WTC11 (cell line): ENCODE measurements around the gene ATXN1L. TPM values are rescaled to one million over a fixed set of nuclear protein-coding genes. Genes with fewer than 3 reads are reported as not detected.

ENCODE experiments used
- ATAC-seq: fragments of 200-7000 bp; cut with Tn5 transposase; 2 replicates; pipeline ENCODE4 v1.10.0; 2021; ENCODE audit warnings: mild to moderate bottlenecking, moderate library complexity
- CTCF ChIA-PET: fragments of 300-600 bp; sonication (Branson Sonifier 250); formaldehyde crosslinking; loops from one replicate; lab custom pipeline; 2021; ENCODE audit warnings: antibody characterized with exemption; lab: Charles Lee
- POLR2A ChIA-PET: fragments of 350-600 bp; sonication (Branson Sonifier 250); formaldehyde crosslinking; loops from one replicate; lab custom pipeline; 2021; ENCODE audit warnings: antibody characterized with exemption; lab: Charles Lee
- DNase-seq: peaks from one replicate; pipeline ENCODE4 v3.0.0; 2021; ENCODE audit warnings: low spot score
- H3K27ac Mint-ChIP-seq: 2 replicates; pipeline ENCODE4 v1.8.0; 2021; ENCODE audit warnings: mixed read lengths
- H3K27me3 Mint-ChIP-seq: 2 replicates; pipeline ENCODE4 v1.8.0; 2021; ENCODE audit warnings: low read depth, mild to moderate bottlenecking, moderate library complexity, mixed read lengths
- H3K36me3 Mint-ChIP-seq: 2 replicates; pipeline ENCODE4 v1.8.0; 2021; ENCODE audit warnings: mixed read lengths
- H3K4me1 Mint-ChIP-seq: 2 replicates; pipeline ENCODE4 v1.8.0; 2022; ENCODE audit warnings: mixed read lengths
- H3K4me3 Mint-ChIP-seq: 2 replicates; pipeline ENCODE4 v1.8.0; 2021; ENCODE audit warnings: mild to moderate bottlenecking, moderate library complexity, mixed read lengths
- H3K9me3 Mint-ChIP-seq: 2 replicates; pipeline ENCODE4 v1.8.0; 2021; ENCODE audit warnings: mixed read lengths
- CDX4 ChIP-seq: fragments of 250-450 bp; sonication (Bioruptor Pico); IDR thresholded peaks from 2 replicates; pipeline ENCODE4 v1.9.0; 2021; ENCODE audit warnings: moderate library complexity, mild to moderate bottlenecking, inconsistent platforms, borderline replicate concordance
- CREB1 ChIP-seq: sonication (generic); formaldehyde crosslinking; IDR thresholded peaks from 2 replicates; pipeline ENCODE4 v1.8.0; 2023; ENCODE audit warnings: mild to moderate bottlenecking, missing genetic modification reagents
- EMX1 ChIP-seq: fragments of 250-450 bp; sonication (Bioruptor Pico); IDR thresholded peaks from 2 replicates; pipeline ENCODE4 v1.8.0; 2021; ENCODE audit warnings: mild to moderate bottlenecking
- FOXP1 ChIP-seq: sonication (generic); formaldehyde crosslinking; IDR thresholded peaks from 2 replicates; pipeline ENCODE4 v1.8.0; 2022; ENCODE audit warnings: missing genetic modification reagents, mild to moderate bottlenecking, moderate library complexity, borderline replicate concordance
- IRF2 ChIP-seq: sonication (generic); formaldehyde crosslinking; IDR thresholded peaks from 2 replicates; pipeline ENCODE4 v1.8.0; 2022; ENCODE audit warnings: low read depth, missing genetic modification reagents, borderline replicate concordance
- JAZF1 ChIP-seq: fragments of 250-450 bp; sonication (Bioruptor Pico); IDR thresholded peaks from 2 replicates; pipeline ENCODE4 v1.9.0; 2021; ENCODE audit warnings: moderate library complexity, mild to moderate bottlenecking, inconsistent platforms
- NFATC4 ChIP-seq: fragments of 250-450 bp; sonication (Bioruptor Pico); IDR thresholded peaks from 2 replicates; pipeline ENCODE4 v1.9.0; 2021; ENCODE audit warnings: mild to moderate bottlenecking
- NFYB ChIP-seq: sonication (generic); formaldehyde crosslinking; conservative IDR thresholded peaks from 2 replicates; pipeline ENCODE4 v1.8.0; 2022; ENCODE audit warnings: low read depth, missing genetic modification reagents
- RELA ChIP-seq: sonication (generic); formaldehyde crosslinking; IDR thresholded peaks from 2 replicates; pipeline ENCODE4 v1.8.1; 2022; ENCODE audit warnings: missing genetic modification reagents, mild to moderate bottlenecking, borderline replicate concordance
- RORB ChIP-seq: fragments of 250-450 bp; sonication (Bioruptor Pico); IDR thresholded peaks from 2 replicates; pipeline ENCODE4 v1.9.0; 2021; ENCODE audit warnings: mild to moderate bottlenecking
- SMAD3 ChIP-seq: sonication (generic); formaldehyde crosslinking; IDR thresholded peaks from 2 replicates; pipeline ENCODE4 v1.8.0; 2022; ENCODE audit warnings: missing genetic modification reagents, mild to moderate bottlenecking, borderline replicate concordance
- SOX15 ChIP-seq: fragments of 250-450 bp; sonication (Bioruptor Pico); IDR thresholded peaks from 2 replicates; pipeline ENCODE4 v1.9.0; 2021; ENCODE audit warnings: mild to moderate bottlenecking
- ZNF121 ChIP-seq: sonication (generic); formaldehyde crosslinking; IDR thresholded peaks from 2 replicates; pipeline ENCODE4 v1.8.0; 2023; ENCODE audit warnings: missing genetic modification reagents
- ZNF232 ChIP-seq: sonication (generic); formaldehyde crosslinking; IDR thresholded peaks from 2 replicates; pipeline ENCODE4 v1.8.0; 2022; ENCODE audit warnings: mild to moderate bottlenecking, missing genetic modification reagents
- ZNF396 ChIP-seq: fragments of 250-450 bp; sonication (Bioruptor Pico); IDR thresholded peaks from 2 replicates; pipeline ENCODE4 v1.8.0; 2021; ENCODE audit warnings: mild to moderate bottlenecking, moderate library complexity, borderline replicate concordance
- ZNF423 ChIP-seq: fragments of 250-450 bp; sonication (Bioruptor Pico); IDR thresholded peaks from 2 replicates; pipeline ENCODE4 v2.1.2; 2022; ENCODE audit warnings: mild to moderate bottlenecking, moderate library complexity
- ZSCAN18 ChIP-seq: fragments of 250-450 bp; sonication (Bioruptor Pico); IDR thresholded peaks from 2 replicates; pipeline ENCODE4 v2.1.2; 2022; ENCODE audit warnings: mild to moderate bottlenecking, moderate library complexity
- total RNA-seq: library from RNA; stranded (reverse); gene quantifications from 3 replicates; pipeline ENCODE4 v1.2.3, GENCODE V29; 2021
- TF ChIP-seq, protein P1 (sequence below): sonication (generic); formaldehyde crosslinking; IDR thresholded peaks from 2 replicates; pipeline ENCODE4 v1.8.0; 2022; ENCODE audit warnings: mild to moderate bottlenecking, missing genetic modification reagents
- TF ChIP-seq, protein P2 (sequence below): sonication (generic); formaldehyde crosslinking; conservative IDR thresholded peaks from 2 replicates; pipeline ENCODE4 v1.8.1; 2022; ENCODE audit warnings: mild to moderate bottlenecking, missing genetic modification reagents
- TF ChIP-seq, protein P3 (sequence below): fragments of 250-450 bp; sonication (Bioruptor Pico); conservative IDR thresholded peaks from 2 replicates; pipeline ENCODE4 v1.9.0; 2021; ENCODE audit warnings: mild to moderate bottlenecking
- TF ChIP-seq, protein P4 (sequence below): sonication (generic); formaldehyde crosslinking; IDR thresholded peaks from 2 replicates; pipeline ENCODE4 v1.8.1; 2022; ENCODE audit warnings: low read depth, mild to moderate bottlenecking, moderate library complexity, missing genetic modification reagents, borderline replicate concordance

Gene ATXN1L
- total RNA-seq, 1 experiment from 2014 or later: 23.2 TPM

- Mint-ChIP-seq H3K4me3 (no peak overlapping the region), H3K4me1 (peaks cover 8% of the 10 kb centered on the region), H3K27ac (no peak overlapping the region), H3K9me3 (no peaks in the 10 kb centered on the region), H3K27me3 (no peaks in the 10 kb centered on the region), H3K36me3 (peaks cover 27% of the 10 kb centered on the region)
- ATAC-seq (no peak), DNase-seq (no peak)
- ChIA-PET POLR2A (interaction anchor here (0.5 to 0.6 kb wide), 2 partner anchors 56 to 57 kb away, joined by 3 read pairs; no protein-coding TSS in a partner anchor), CTCF (no interaction called here)
- no peak for TF ChIP-seq RELA (CRISPR knock-in tag)
Observed at GRCh38 chr16:71851746-71852145, 6.0 kb downstream of the ATXN1L start.

GRCh38 chr16:71852158-71852557 is 6.4 kb downstream of the ATXN1L start:
- H3K27ac Mint-ChIP-seq: no peak overlapping the region
- CTCF ChIA-PET: no interaction called here
- no peak for TF ChIP-seq ZNF121 (CRISPR knock-in tag)
- TF ChIP-seq, protein P1, sequence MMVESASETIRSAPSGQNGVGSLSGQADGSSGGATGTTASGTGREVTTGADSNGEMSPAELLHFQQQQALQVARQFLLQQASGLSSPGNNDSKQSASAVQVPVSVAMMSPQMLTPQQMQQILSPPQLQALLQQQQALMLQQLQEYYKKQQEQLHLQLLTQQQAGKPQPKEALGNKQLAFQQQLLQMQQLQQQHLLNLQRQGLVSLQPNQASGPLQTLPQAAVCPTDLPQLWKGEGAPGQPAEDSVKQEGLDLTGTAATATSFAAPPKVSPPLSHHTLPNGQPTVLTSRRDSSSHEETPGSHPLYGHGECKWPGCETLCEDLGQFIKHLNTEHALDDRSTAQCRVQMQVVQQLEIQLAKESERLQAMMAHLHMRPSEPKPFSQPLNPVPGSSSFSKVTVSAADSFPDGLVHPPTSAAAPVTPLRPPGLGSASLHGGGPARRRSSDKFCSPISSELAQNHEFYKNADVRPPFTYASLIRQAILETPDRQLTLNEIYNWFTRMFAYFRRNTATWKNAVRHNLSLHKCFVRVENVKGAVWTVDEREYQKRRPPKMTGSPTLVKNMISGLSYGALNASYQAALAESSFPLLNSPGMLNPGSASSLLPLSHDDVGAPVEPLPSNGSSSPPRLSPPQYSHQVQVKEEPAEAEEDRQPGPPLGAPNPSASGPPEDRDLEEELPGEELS (CRISPR knock-in tag): no peak
- no peak for TF ChIP-seq IRF2 (CRISPR knock-in tag)
- TF ChIP-seq RORB (CRISPR knock-in tag): no peak
- no peak for TF ChIP-seq EMX1 (CRISPR knock-in tag)
- TF ChIP-seq FOXP1 (CRISPR knock-in tag): no peak
- TF ChIP-seq, protein P2, sequence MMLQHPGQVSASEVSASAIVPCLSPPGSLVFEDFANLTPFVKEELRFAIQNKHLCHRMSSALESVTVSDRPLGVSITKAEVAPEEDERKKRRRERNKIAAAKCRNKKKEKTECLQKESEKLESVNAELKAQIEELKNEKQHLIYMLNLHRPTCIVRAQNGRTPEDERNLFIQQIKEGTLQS (CRISPR knock-in tag): no peak
- TF ChIP-seq ZNF396 (CRISPR knock-in tag): no peak
- no peak for TF ChIP-seq CDX4 (CRISPR knock-in tag)
- TF ChIP-seq, all 79 proteins: peak for 0
- no peak overlapping the region for H3K4me3 Mint-ChIP-seq
- peaks cover 4% of the 10 kb centered on the region for H3K4me1 Mint-ChIP-seq
- peaks cover 27% of the 10 kb centered on the region for H3K36me3 Mint-ChIP-seq
- POLR2A ChIA-PET: interaction anchor here (0.5 to 0.6 kb wide), 2 partner anchors 56 to 57 kb away, joined by 3 read pairs; no protein-coding TSS in a partner anchor
- no peaks in the 10 kb centered on the region for H3K27me3 Mint-ChIP-seq
- DNase-seq: no peak
- no peak for ATAC-seq
- no peaks in the 10 kb centered on the region for H3K9me3 Mint-ChIP-seq

DNA sequence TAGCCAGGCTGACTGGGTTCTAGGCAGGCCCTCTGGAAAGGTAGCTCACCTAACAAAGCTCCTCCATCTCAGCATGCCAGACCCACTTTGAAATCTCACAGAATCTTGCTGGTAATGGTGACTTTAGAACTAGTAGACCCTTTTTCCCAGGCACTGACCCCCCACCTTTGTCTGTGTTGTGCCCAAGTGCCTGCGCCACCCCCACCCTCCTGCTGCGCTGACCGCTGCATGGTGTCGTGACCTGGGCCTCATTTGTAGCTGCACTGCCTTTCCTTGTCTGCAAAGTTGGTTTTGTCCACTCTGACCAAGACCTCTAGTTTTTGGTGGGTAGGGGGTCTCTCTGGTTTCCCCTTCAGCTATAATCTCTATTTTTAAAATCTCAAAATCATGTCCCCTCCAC is 6.8 kb downstream of the ATXN1L start:
- CTCF ChIA-PET: interaction anchor here (1.0 kb wide), 1 partner anchor 30 kb away, joined by 3 read pairs; no protein-coding TSS in a partner anchor
- peaks cover 27% of the 10 kb centered on the region for H3K36me3 Mint-ChIP-seq
- ATAC-seq: no peak
- no peaks in the 10 kb centered on the region for H3K9me3 Mint-ChIP-seq
- H3K4me3 Mint-ChIP-seq: no peak overlapping the region
- H3K27ac Mint-ChIP-seq: no peak overlapping the region
- H3K4me1 Mint-ChIP-seq: no peaks in the 10 kb centered on the region
- TF ChIP-seq SMAD3 (CRISPR knock-in tag) (no peak), NFYB (CRISPR knock-in tag) (no peak), ZNF423 (CRISPR knock-in tag) (no peak), ZSCAN18 (CRISPR knock-in tag) (no peak), CREB1 (CRISPR knock-in tag) (no peak), RORB (CRISPR knock-in tag) (no peak), ZNF232 (CRISPR knock-in tag) (no peak), FOXP1 (CRISPR knock-in tag) (no peak), RELA (CRISPR knock-in tag) (no peak), JAZF1 (CRISPR knock-in tag) (no peak), NFATC4 (no peak), SOX15 (CRISPR knock-in tag) (no peak)
- TF ChIP-seq, protein P2 (CRISPR knock-in tag): no peak
- TF ChIP-seq, protein P3, sequence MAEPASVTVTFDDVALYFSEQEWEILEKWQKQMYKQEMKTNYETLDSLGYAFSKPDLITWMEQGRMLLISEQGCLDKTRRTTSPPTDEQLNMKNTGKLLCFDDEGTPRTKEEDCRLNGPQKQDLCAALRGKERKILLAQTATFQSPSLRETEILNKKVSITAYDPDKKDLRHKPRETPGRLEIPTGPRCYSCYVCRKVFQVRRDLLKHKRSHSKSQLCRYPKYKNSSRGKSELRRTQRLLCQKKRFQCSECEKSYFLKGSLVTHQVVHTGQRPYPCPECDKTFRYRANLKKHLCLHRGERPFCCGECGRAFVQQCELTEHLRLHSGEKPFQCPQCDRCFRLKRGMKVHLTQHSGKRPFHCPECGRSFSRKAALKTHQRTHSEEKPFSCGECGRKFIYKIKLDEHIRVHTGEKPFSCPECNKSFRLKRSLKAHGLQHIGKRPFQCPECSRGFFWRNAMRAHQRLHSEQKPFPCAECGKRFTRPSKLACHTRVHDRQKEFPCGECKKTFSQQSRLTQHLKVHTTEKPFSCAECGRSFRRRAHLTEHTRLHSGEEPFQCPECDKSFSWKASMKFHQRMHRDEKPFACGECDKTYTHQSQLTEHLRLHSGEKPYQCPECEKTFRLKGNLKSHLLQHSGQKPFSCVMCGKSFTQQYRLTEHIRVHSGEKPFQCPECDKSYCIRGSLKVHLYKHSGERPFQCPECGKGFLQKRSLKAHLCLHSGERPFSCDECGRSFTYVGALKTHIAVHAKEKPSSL (CRISPR knock-in tag): no peak
- TF ChIP-seq, protein P4, sequence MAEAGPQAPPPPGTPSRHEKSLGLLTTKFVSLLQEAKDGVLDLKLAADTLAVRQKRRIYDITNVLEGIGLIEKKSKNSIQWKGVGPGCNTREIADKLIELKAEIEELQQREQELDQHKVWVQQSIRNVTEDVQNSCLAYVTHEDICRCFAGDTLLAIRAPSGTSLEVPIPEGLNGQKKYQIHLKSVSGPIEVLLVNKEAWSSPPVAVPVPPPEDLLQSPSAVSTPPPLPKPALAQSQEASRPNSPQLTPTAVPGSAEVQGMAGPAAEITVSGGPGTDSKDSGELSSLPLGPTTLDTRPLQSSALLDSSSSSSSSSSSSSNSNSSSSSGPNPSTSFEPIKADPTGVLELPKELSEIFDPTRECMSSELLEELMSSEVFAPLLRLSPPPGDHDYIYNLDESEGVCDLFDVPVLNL (CRISPR knock-in tag): no peak
- TF ChIP-seq, protein P1 (CRISPR knock-in tag): no peak
- TF ChIP-seq, all 79 proteins: peak for 0
- H3K27me3 Mint-ChIP-seq: no peaks in the 10 kb centered on the region
- POLR2A ChIA-PET: interaction anchor here (0.5 to 0.6 kb wide), 2 partner anchors 55 to 58 kb away, joined by 3 read pairs; no protein-coding TSS in a partner anchor
- no peak for DNase-seq
